GM12875 (cell line): ENCODE measurements around the gene HS3ST2.

ENCODE experiments used
- H3K4me3 ChIP-seq: one replicate; pipeline ENCODE4 v1.5.1; 2011; ENCODE audit warnings: low read depth, low read length, control low read depth
- CTCF ChIP-seq: IDR thresholded peaks from 2 replicates; pipeline ENCODE4 v1.5.1; 2011; ENCODE audit warnings: low read depth, mild to moderate bottlenecking, control low read depth, inconsistent platforms, low read length, moderate library complexity, borderline replicate concordance; ENCODE audit not compliant: insufficient read depth

The HS3ST2 gene

GRCh38 chr16:22813948-22814710 is at the start of gene HS3ST2:
HS3ST2 (plus strand) TSS chr16:22814162; CDS start chr16:22814611, 449 bp downstream.
- TF ChIP-seq CTCF, result no peak

GRCh38 chr16:22764662-22765327 is 49.2 kb upstream of the HS3ST2 start:
- no peak overlapping the region for H3K4me3 ChIP-seq
- TF ChIP-seq CTCF, result no peak

More at GRCh38 chr16:22813948-22814710, at the start of gene HS3ST2:
- no peak within 1 kb of the TSS for H3K4me3 ChIP-seq

GRCh38 chr16:22765479-22765878 is 48.5 kb upstream of the HS3ST2 start:
- H3K4me3 ChIP-seq, result no peak overlapping the region
- no peak for TF ChIP-seq CTCF

GRCh38 chr16:22770866-22771265 is 43.1 kb upstream of the HS3ST2 start:
- TF ChIP-seq CTCF, result no peak

GRCh38 chr16:22771551-22771950 is 42.4 kb upstream of the HS3ST2 start:
- no peak for TF ChIP-seq CTCF
- no peak overlapping the region for H3K4me3 ChIP-seq

More at GRCh38 chr16:22770866-22771265, 43.1 kb upstream of the HS3ST2 start:
- no peak overlapping the region for H3K4me3 ChIP-seq

GRCh38 chr16:22775220-22775922 is 38.6 kb upstream of the HS3ST2 start:
- no peak overlapping the region for H3K4me3 ChIP-seq
- TF ChIP-seq CTCF, result no peak
